Thymus (tissue), 11 donors: ENCODE results near the gene CCDC28A. TPM values are rescaled to one million over a fixed set of nuclear protein-coding genes. Genes with fewer than 3 reads are reported as not detected.

Experiments
- DNase-seq, 9 donors: peaks; one replicate each; pipeline ENCODE4 v3.0.0-alpha.2; 2013; ENCODE audit warnings: low spot score in 9 of 9, low read depth in 6 of 9, missing footprints in 1 of 9
- H3K27ac ChIP-seq, 2 donors: one replicate each; pipeline ENCODE4 v1.5.1; 2013; ENCODE audit warnings: control low read depth in 1 of 2, low read depth in 1 of 2, low read length in 1 of 2, mild to moderate bottlenecking in 1 of 2, moderate library complexity in 1 of 2
- H3K27me3 ChIP-seq, 2 donors: one replicate each; pipeline ENCODE4 v1.5.1; 2013; ENCODE audit warnings: low read length in 1 of 2; ENCODE audit not compliant: control insufficient read depth in 2 of 2, insufficient read depth in 1 of 2
- H3K36me3 ChIP-seq, 2 donors: one replicate each; pipeline ENCODE4 v1.5.1; 2013; ENCODE audit warnings: low read length in 1 of 2, mild to moderate bottlenecking in 1 of 2, moderate library complexity in 1 of 2; ENCODE audit not compliant: control insufficient read depth in 2 of 2, insufficient read depth in 2 of 2
- H3K4me1 ChIP-seq, 2 donors: one replicate each; pipeline ENCODE4 v1.5.1; 2013; ENCODE audit warnings: low read length in 2 of 2; ENCODE audit not compliant: control insufficient read depth in 2 of 2, insufficient read depth in 2 of 2
- H3K4me3 ChIP-seq, 2 donors: one replicate each; pipeline ENCODE4 v1.5.1; 2013; ENCODE audit warnings: low read length in 2 of 2, control low read depth in 1 of 2, mild to moderate bottlenecking in 1 of 2
- H3K9me3 ChIP-seq, 2 donors: one replicate each; pipeline ENCODE4 v1.5.1; 2013; ENCODE audit warnings: low read length in 1 of 2, mild to moderate bottlenecking in 1 of 2; ENCODE audit not compliant: control insufficient read depth in 2 of 2, insufficient read depth in 1 of 2
- WGBS: extraction: QIAGEN DNeasy Blood & Tissue Kit; methylation state at CpG from one replicate; pipeline ENCODE4 v1.1.7; 2013; 5-methylcytosine and 5-hydroxymethylcytosine counted together
- polyA plus RNA-seq: library from polyadenylated mRNA; stranded (reverse); fragments of 200-250 nt; gene quantifications from one replicate; pipeline ENCODE4 v1.2.3, GENCODE V29; 2013
- total RNA-seq: library from RNA; stranded (reverse); fragments of 120-200 nt; gene quantifications from one replicate; pipeline ENCODE4 v1.2.4, GENCODE V29; 2013
- donor health status: healthy.

CCDC28A gene
- total and polyA plus RNA-seq, 2 donors = 35.6 to 60.3 TPM

DNA sequence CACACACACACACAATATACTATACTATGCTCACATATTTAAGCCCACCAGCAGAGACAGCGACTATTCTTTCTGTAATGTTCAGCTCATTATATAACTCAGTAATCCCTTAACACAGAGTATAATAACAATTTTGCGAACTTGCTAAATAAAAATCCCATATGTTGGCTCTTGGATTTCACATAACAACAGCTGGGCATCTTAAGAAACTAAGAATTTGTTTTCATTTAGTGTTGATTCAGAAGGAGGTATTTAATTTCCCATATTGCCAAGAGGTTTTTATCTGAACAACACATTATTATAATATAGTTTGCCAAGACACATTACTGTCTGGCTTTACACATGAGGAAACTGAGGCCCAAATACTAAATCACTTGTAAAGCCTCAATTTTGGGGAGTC is 29.8 kb downstream of the CCDC28A start:
- Histone ChIP-seq H3K27me3 (no peaks in the 10 kb centered on the region), H3K27ac (no peak overlapping the region), H3K4me1 (no peaks in the 10 kb centered on the region), H3K36me3 (no peaks in the 10 kb centered on the region), H3K9me3 (no peaks in the 10 kb centered on the region), H3K4me3 (no peak overlapping the region)
- no peak for DNase-seq
- WGBS = 98% methylated on average over 2 of the region's 2 CpGs

DNA sequence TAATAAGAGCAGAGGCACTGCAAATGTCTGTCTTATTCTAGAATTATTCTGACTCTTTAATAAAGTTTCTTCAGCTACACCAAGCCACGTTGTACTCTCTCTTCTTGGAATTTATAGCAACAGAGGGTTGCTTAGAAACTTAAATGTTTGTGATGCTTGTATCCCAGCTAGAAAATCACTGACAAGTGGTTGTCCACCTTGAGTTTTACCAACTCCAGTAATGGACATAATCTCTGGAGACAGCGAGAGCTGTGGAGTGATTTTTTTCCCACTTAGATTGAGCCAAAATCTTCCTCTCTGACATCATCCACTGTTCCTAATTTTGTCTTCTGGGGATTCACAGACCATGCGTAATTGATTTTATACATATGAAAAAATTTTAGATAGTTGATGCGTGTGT is 30.3 kb downstream of the CCDC28A start:
- no peak overlapping the region for H3K4me3 ChIP-seq
- no peaks in the 10 kb centered on the region for H3K36me3 ChIP-seq
- no peak for DNase-seq
- WGBS = 96% methylated on average over 4 of the region's 4 CpGs
- no peaks in the 10 kb centered on the region for H3K27me3 ChIP-seq
- H3K9me3 ChIP-seq = no peaks in the 10 kb centered on the region
- no peaks in the 10 kb centered on the region for H3K4me1 ChIP-seq
- H3K27ac ChIP-seq = no peak overlapping the region

DNA sequence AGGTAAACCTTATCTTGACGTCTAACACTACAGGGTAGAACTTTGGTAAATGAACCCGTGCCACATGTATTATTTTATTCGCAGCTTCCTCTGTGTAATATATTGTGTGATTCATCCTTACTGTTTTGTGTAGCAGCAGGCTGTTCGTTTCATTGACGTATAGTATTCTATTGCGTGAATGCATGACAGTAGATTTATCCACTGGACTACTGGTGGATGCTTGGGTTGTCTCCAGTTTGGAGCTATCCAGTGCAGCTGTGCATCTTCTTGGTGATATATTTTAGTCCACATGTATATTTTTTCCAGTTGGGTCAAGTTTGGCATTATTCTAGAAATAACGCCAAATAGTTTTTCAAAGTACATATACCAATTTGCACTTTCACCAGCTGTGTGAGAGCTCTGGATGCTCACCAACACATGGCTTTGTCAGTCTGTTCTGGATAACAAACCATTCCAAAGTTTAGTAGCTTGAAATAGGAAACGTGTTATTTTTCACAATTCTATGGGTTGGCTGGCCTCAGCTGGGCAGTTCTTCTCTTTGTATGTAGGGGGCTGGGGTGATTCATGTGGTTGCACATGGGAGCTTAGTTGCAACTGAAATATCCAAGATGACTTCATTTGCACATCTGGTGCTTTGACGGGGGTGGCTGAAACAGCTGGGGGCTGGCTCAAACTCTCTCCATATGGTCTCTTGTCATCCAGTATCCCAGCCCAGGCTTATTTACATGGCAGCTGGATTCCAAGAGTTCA is 31.6 kb downstream of the CCDC28A start:
- 91% methylated on average over 9 of the region's 9 CpGs for WGBS
- Histone ChIP-seq H3K27ac (no peak overlapping the region), H3K27me3 (no peaks in the 10 kb centered on the region), H3K36me3 (no peaks in the 10 kb centered on the region), H3K4me3 (no peak overlapping the region), H3K4me1 (no peaks in the 10 kb centered on the region), H3K9me3 (peaks cover 0 to 3% of the 10 kb centered on the region in 2 donors)
- DNase-seq = no peak

DNA sequence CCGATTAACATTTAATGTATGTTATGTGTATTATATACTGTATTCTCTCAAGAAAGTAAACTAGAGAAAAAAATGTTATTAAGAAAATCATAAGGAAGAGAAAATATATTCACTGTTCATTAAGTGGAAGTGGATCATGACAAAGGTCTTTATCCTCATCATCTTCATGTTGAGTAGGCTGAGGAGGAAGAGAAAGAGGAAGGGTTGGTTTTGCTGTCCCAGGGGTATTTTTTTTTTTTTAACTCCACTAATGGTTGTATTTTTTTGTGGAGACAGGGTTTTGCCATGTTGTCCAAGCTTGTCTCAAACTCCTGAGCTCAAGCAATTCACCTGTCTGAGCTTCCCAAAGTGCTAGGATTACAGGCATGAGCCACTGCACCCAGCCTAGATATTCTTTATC is 33.3 kb downstream of the CCDC28A start:
- 98% methylated on average over 1 of the region's 1 CpG for WGBS
- H3K4me3 ChIP-seq = no peak overlapping the region
- H3K27me3 ChIP-seq = no peaks in the 10 kb centered on the region
- H3K27ac ChIP-seq = no peak overlapping the region
- DNase-seq = no peak
- no peaks in the 10 kb centered on the region for H3K36me3 ChIP-seq
- peaks cover 0 to 3% of the 10 kb centered on the region in 2 donors for H3K9me3 ChIP-seq
- H3K4me1 ChIP-seq = no peaks in the 10 kb centered on the region

DNA sequence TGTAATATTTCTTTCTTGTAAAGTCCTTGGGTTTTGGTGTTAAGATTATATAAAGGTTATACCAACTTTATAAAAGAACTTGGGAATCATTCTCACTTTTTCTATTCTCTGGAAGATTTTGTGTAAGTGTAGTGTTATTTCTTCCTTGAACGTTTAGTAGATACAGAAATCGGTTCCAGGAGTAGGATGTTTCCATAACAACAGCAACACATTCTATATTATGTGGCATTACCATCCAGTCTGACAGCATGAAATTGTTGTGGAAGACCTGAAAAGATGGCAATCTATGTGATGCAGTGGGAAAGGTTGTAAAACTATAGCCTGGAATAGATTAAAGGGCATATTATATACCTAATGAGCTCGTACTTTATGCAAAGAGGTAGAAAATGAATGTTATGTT is 36.1 kb downstream of the CCDC28A start:
- H3K27me3 ChIP-seq = no peaks in the 10 kb centered on the region
- WGBS = 95% methylated on average over 3 of the region's 3 CpGs

DNA sequence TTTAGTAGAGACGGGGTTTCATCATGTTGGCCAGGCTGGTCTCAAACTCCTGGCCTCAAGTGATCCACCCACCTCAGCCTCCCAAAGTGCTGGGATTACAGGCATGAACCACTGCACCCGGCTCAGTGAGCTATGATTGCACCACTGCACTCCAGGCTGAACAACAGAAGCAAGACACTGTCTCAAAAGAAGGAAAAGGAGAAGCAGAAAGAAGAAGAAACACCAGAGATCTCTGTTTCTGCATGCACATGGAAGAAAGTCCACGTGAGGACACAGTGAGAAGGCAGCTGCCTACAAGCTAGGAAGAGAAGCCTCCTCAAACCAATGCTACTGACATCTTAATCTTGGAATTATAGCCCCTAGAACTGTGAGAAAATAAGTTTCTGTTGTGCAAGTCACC is 38.3 kb downstream of the CCDC28A start:
- Histone ChIP-seq H3K4me1 (no peaks in the 10 kb centered on the region), H3K4me3 (no peak overlapping the region), H3K27me3 (no peaks in the 10 kb centered on the region), H3K36me3 (no peaks in the 10 kb centered on the region), H3K9me3 (peaks cover 0 to 3% of the 10 kb centered on the region in 2 donors), H3K27ac (no peak overlapping the region)
- no peak for DNase-seq
- 95% methylated on average over 3 of the region's 3 CpGs for WGBS

More for the DNA sequence above, 36.1 kb downstream of the CCDC28A start:
- Histone ChIP-seq H3K4me1 (no peaks in the 10 kb centered on the region), H3K27ac (no peak overlapping the region), H3K36me3 (no peaks in the 10 kb centered on the region), H3K9me3 (peaks cover 0 to 3% of the 10 kb centered on the region in 2 donors), H3K4me3 (no peak overlapping the region)
- DNase-seq = no peak

DNA sequence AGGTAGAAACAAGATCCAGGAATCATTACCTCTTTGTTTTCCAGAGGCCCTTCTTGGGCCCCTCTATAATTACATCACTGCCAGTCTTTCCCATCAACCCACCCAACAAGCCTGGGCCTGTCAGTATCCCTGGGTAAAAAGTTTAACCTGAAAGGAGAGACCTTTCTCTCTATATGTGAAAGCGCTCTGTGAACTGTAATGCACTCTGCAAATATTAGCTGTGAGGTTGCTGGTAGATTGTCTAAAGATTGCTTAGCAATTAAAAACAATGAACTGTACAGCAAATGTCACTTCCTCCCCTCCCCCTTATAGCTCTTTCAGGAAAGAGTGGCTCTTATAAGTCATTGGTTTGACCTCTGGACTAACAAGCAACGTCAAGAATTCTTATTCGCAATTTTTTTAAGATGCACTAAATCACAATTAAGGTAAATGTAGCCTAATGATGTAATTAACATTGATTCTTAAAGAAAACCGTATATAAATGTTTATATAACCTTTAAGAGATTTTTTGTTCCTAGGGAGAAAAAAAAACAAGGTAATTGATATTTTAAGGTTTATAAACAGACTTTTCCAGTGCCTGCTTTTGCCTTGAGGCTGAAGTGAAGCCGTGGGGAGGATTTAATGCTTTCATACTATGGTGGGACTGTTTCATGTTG is 40.7 kb downstream of the CCDC28A start:
- no peaks in the 10 kb centered on the region for H3K9me3 ChIP-seq
- no peak for DNase-seq
- H3K4me1 ChIP-seq = peaks cover 0 to 9% of the 10 kb centered on the region in 2 donors
- H3K36me3 ChIP-seq = no peaks in the 10 kb centered on the region
- no peak overlapping the region for H3K27ac ChIP-seq
- WGBS = 91% methylated on average over 5 of the region's 5 CpGs
- no peaks in the 10 kb centered on the region for H3K27me3 ChIP-seq
- no peak overlapping the region for H3K4me3 ChIP-seq

DNA sequence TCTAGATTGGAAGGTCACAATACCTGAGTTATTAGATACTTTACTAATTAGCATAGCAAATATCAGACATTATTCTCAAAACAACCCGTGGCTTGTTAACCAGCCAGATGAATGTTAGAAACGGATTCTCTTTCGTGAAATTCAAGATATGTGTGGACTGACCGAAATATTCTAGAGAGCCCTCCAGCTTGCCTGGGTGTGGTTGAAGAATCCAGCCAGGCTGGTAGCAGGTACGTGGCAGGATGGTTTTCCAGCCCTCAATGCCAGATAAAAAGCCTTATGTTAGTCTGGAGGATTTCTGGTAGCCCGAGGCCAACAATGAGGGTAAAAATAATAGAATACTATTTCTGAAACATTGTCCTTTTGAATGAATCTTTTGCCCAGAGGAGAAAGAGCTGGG is 41.7 kb downstream of the CCDC28A start:
- H3K27ac ChIP-seq = no peak overlapping the region
- no peaks in the 10 kb centered on the region for H3K27me3 ChIP-seq
- H3K9me3 ChIP-seq = no peaks in the 10 kb centered on the region
- H3K36me3 ChIP-seq = no peaks in the 10 kb centered on the region
- peaks cover 0 to 9% of the 10 kb centered on the region in 2 donors for H3K4me1 ChIP-seq
- no peak overlapping the region for H3K4me3 ChIP-seq
- no peak for DNase-seq
- 94% methylated on average over 6 of the region's 6 CpGs for WGBS

DNA sequence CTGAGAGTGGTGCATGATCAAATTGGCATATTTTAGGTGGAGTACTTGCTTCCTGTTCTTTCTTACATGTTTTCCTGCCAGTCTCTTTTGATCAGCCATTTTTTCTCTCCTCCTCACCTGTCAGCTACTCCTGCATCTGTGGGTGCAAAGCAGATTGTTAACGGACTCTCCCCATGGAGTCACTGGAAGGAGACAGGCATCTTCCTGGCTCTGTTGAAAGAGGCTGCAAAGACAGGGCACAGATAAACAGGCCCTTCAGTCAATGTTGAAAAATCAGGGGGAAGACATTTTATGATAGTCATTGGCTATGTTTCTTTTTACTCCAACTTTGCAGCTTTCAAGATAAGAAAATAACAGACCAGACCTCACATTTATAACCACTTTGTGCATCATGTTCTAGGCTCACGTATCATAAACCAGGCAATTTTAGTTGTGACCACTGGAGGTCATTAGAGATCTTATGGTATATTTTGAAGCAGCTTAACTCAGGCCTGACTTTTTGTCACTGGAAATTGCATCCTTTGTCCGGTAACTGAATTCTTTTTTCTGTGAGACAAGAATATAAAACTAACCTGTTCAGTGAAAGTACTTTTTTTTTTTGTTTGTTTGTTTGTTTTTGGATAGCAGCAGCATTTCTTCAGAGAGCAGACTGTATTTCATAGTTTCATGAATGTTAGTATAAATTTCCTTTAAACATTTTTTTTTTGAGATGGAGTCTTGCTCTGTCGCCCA is 42.4 kb downstream of the CCDC28A start:
- Histone ChIP-seq H3K27me3 (no peaks in the 10 kb centered on the region), H3K4me1 (peaks cover 0 to 9% of the 10 kb centered on the region in 2 donors), H3K27ac (no peak overlapping the region), H3K9me3 (no peaks in the 10 kb centered on the region), H3K4me3 (no peak overlapping the region), H3K36me3 (no peaks in the 10 kb centered on the region)
- peak in 6 of 9 donors; percentile 15 to 66 (median 32) for DNase-seq
- 64% methylated on average over 4 of the region's 4 CpGs for WGBS
